Measurements from ENCODE around the gene KSR1. TPM values are rescaled to one million over a fixed set of nuclear protein-coding genes. Genes with fewer than 3 reads are reported as not detected.
"Not testable (repeated sequence)": the region's sequence is repeated elsewhere in the genome, so short reads cannot be mapped to it uniquely, and the experiment has no call there.

Gene KSR1
- total RNA-seq, 1 donor from 2014 or later: 19.3 TPM

DNA sequence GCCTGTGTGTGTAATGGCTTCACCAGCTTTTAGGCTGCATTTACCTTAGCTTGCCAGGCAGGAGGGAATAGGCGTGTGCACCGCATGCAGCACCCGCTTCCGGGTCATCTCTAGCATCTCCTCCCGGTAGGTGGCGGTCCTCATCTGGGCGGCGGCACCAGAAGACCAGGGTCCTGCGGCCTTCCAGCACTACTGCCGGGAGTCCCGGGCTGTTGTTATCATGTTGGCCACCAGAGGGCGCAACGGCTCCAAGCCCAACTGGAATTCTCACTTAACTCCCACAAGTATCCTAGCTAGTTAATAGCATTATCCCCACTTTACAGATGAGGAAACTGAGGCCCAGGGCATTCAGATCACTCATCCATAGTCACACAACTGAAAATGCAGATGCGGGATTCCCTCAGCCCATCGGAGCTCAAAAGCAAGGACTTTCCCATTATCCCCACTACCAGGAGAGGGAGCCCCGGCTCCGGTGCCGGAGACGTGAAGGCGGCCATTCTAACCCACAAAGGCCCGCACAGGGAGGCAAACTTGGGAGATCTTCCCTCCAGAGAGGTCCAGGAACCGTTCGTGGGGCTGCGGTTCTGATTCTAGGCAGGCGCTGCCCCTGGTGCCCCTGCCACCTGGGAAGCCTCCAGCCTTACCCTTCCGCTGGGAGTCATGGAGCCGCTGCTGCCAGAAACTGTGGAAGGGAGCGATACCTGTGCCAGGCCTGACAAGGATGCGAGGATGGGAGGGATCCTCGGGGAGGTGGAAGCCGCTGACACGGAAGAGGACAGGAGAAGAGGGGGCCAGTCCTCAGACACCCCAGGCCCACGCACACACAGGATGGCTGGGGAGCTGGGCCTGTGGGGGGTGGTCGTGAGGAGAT, 198.6 kb downstream of the KSR1 start:
- no peak for DNase-seq (ENCODE audit: low read depth, low spot score)

DNA sequence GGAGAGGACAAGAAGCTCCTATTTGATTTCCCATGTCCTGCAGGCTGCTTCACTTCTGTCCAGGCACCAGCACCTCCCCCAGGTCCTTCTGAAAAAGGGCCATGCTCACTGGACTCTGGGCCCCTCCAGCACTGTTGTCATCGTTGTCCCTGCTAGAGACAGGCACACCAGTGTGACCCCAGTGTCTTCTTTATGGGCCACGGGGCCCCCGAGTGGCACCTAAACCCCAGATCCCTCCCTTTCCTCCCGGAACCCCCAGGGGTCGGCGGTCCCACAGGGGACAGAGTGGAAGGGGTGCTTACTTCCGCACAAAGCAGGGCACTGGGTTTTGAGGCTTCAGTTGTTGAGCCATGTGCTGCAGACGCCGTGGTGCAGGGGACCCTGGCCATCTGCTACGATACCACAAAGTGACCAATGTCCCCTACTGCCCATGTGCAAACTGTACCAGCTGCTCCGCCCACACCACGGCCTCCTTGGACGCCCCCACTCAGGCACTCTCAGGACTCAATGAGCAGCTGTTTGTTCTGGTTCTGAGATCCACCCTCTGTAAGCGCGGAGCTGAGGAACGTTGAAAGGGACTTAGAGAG, 199.4 kb downstream of the KSR1 start:
- DNase-seq (ENCODE audit: low read depth, low spot score): not testable (repeated sequence)

DNA sequence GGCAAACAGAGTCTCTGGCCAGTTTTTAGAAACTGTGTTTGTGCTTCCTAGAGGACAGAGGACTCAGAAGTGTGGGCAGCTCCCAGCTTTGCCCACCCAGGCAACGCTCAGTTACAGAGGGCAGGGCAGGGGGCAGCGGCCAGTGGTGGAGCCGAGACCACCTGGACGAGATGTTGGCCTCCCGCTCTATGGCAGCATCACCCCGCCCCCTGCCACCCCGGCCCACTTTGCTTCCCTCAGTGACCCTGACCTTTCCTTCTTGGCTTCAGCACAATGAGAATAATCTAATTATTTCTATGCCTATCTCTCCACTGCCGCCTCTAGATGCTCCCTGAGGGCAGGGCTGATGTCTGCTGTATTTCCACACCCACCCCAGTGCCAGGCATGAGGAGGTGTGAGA, 200.4 kb downstream of the KSR1 start:
- not testable (repeated sequence) for DNase-seq (ENCODE audit: low read depth, low spot score)

DNA sequence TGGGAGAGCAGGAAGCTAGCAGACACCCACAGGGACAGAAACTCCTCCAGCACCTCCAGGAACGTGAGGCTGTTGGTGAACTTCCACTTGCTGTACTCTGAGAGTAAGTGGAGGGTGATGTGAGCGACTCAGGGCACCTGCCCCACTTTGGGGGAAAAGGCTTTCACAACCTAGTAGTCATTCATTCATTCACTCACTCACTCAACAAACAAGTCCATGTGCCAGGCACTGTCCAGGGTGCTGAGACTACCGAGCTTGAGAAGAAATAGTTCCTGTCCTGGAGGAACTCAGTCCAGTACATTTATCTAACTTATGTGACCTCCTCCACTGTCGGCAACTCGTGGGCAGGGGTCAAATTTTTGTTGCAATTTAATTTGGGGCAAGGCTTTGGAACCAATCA, 201.4 kb downstream of the KSR1 start:
- no peak for DNase-seq (ENCODE audit: low read depth, low spot score)

DNA sequence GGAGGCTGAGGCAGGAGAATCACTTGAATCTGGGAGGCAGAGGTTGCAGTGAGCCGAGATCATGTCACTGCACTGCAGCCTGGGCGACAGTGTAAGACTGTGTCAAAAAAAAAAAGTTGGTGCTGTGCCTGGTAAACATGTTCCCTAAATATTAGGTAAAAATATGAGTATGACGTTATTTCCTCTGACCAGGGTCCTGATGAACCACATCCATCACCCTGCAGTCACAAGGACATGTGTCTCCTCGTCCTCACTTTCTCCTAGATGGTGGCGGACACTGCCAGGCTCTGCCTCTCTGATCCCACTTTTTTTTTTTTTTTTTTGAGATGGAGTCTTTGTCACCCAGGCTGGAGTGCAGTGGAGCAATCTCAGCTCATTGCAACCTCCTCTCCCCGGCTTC, 203.4 kb downstream of the KSR1 start:
- no peak for DNase-seq (ENCODE audit: low read depth, low spot score)

DNA sequence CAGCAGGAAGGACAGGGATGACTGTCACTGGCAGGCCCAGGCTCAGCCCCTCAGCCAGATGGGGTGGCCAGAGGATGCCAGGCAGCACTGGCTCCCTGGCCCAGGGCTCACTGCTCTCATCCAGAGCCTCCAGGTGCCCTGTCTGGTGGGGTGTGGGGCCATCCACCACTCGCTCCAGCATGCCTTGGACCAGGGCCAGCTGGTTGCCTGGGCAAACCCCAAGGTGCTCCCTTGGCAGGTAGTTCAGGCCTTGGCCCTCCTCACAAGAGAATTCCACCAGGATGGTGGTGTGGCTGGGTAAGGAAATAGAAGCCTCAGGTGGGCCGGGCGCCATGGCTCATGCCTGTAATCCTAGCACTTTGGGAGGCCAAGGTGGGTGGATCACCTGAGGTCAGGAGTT, 204.2 kb downstream of the KSR1 start:
- DNase-seq (ENCODE audit: low read depth, low spot score): no peak

DNA sequence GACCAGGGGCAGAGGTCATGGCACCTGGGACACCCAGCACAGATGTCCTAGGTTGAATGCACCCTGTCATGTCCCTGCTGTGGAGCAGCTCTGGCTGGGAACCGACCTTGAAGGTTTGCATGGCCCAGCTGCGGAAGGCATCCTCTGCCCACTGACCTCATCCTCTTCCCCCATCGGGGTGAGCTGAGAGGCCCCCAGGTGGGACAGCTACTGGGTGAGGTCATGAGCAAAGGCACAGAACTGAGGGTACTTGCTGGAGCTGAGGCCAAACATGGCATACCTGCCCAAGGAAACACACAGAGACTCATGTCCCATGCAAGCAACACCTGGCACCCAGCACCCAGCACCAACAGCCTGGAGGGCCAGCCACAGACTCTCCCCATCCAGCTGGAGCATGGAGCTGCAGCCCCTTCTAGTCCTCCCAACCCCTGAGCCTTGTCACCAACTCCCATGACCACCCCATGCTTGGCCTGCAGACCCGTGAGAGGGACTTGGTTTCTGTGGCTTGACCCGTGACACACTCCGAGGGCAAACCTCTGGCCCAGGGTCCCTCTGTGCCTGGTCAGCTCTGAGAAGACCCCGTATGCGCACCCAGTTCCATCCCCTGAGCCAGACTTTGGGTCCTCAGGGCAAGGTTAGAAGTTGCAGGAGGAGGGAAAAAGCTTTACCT, 207.8 kb downstream of the KSR1 start:
- no peak for DNase-seq (ENCODE audit: low read depth, low spot score)

DNA sequence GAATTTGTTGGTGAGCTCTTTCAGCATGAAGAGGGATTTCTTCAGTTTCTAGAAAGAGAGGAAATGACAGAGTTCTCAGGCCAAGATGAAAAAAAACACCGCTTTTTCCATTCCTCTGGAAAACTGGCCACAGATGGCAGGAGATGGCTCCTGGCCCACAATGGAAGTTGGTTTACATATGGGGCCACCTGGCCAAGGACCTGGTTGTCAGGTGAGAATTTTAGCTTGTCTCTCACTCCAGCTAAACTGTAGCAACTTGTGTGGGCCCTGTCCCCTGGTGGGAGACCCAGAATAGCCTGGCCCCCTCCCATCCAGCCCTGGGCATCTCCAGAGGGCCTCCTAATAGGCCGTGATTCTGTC, 208.3 kb downstream of the KSR1 start:
- DNase-seq (ENCODE audit: low read depth, low spot score): no peak

DNA sequence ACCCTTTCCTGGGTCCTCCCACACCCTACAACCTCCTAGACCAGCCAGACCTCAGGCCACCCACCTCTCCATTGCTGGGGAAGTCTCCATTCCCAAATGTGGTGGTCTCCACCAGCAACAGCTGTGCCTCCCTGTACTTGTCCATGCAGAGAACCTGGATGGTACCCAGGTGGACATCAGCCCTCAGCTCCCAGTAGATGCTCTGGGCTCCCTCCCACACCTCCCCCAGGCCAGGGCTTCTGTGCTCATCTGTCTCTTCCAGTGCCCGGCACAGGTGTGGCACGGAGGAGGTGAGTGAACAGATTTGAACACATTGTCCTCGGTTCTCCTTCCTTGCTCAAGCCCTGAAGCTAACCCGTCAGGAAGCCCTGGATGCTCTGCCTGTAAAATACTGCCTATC, 209.3 kb downstream of the KSR1 start:
- no peak for DNase-seq (ENCODE audit: low read depth, low spot score)

DNA sequence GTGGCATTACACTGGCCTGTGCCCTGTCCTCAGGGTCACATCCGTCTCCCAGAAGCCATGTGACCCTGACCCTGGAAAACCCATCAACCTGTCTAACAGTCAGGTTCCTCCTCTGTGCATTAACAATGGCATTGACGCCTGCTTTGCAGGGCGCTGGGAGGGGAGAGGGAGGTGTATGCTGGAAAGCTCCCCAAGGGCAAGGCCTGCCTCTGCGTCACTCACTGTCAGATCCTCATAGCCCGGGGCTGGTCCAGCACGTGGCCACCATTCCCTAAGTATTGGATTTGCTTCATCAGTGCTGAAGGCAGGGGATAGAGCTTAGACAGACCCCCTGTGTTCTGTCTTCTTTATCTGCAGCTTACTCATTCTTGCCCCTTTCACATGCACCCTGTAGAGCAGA, 210.0 kb downstream of the KSR1 start:
- DNase-seq (ENCODE audit: low read depth, low spot score): not testable (repeated sequence)

DNA sequence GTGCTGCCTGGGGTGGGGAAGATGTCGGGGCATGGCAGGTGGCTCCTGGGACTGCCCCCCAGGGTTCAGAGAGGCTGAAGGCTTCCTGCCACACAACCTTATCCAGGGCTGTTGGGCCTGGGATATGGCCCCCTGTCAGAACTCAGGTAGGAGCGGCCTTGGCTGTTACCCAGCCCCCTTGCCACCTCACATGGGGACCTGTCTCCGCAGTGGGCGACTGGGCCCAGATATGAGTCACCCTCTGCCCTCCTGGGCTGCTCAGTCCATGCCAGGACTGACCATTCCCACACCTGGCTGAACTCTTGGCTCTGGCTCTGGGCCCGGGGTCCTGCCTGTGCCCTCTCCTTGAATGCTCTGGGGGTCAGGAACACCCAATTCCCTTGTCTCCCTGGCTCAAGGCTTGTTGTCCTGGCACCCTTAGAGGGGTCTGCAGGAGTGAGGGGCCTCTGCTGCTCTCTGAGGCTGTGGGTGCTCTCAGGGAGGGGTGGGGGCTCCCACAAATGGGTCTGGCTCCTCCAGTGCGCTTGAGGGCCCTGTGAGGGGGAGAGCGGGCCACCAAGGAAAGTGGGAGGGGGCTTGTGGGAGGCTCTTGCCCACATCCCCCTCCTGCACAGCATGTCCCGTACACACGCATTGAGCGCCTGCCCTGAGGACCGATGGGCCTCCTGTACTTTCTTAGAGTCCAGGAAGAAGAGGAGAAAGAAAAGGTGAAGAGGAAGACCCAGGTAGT, 210.7 kb downstream of the KSR1 start:
- no peak for DNase-seq (ENCODE audit: low read depth, low spot score)

DNA sequence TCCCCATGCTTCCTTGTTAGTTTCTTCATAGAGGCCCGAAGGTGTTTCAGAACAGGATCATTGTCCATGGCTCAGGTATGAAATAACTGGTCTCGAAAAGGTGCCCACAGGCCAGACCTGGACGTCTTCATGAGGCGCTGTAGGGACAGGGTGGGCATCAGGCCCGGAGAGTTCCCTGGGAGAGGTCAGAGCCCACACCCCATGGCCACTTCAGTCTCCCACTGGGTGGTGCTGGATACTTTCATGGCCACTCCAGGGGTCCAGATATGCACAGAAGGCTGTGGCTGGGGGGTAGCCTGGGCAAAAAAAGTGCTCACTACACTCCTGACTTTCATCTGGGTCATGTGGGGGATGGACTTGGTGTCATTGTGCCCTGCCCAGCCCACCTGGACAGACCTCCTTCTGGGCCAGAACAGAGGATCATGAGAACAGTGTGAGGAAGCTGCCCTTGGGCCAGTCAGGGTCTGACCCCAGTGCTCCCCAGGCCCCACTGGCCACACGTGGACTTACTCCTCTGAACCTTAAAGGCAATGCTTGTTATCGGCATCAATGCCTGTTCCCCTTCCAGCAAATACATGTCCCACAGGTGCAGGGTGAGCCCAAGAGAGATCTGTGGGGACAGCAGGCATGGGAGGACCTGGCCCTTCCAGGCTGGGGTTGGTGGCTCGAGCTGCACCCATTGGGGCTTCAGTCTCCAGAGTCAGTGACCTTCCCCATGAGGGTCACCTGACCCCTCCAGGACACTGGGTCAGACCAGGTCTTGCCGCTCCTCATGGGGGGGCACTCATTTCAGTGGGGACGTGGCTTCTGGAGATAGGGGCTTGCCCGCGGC, 211.6 kb downstream of the KSR1 start:
- no peak for DNase-seq (ENCODE audit: low read depth, low spot score)

DNA sequence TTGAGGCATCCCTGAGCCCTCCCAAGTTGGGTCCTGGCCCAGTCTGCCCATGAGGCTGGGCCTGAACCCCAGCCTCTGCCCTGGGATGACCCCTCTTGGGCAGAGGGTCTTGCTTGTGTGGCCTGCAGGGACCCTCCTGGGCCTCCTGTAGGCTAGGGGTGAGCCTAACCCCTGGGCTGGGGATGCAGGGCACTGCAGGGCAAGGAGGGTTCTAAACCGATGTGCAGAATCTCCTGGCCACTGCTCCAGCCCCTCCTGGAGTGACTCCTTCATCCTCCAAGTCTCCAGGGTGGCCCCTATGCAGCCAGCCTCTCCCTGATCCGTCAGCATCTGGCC, 212.2 kb downstream of the KSR1 start:
- DNase-seq (ENCODE audit: low read depth, low spot score): no peak

DNA sequence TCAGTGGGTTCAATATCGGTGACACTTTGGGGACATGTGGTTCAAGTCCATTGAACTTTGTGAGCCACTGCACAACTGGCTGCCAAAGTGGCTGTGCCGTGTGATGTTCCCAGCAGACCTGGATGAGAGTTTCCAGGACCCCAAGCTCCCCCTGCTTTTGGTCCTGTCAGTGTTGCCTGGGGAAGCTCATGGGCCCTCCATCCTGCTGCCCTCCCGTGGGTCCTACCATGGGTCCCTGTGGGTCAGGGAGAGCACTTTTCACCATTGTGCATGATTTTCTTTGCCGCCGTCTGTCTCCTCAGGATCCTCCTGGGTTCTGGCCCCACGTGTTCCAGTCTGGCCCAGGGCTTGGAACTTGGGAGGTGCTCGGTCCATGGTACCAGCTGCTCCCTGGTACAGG, 212.9 kb downstream of the KSR1 start:
- DNase-seq (ENCODE audit: low read depth, low spot score): no peak

DNA sequence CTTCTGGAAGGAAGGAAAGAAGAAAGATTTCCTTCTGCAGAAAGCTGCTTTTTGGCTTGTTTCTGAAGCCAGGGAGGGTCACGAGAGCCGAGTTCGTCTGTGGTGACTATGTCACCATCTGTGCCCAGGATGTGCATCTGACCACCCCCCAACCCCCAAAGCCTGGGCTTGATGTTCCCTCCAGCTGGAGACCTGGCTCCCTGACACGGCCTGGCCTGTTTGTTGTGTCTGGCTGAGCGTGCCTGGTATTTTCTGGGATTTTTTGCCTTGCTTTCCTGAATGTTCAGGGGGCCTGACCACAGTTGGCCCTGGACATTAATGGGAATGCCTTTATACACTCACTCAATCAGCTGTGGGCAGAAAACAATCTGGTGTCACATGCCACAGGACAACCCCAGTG, 213.6 kb downstream of the KSR1 start:
- no peak for DNase-seq (ENCODE audit: low read depth, low spot score)

DNA sequence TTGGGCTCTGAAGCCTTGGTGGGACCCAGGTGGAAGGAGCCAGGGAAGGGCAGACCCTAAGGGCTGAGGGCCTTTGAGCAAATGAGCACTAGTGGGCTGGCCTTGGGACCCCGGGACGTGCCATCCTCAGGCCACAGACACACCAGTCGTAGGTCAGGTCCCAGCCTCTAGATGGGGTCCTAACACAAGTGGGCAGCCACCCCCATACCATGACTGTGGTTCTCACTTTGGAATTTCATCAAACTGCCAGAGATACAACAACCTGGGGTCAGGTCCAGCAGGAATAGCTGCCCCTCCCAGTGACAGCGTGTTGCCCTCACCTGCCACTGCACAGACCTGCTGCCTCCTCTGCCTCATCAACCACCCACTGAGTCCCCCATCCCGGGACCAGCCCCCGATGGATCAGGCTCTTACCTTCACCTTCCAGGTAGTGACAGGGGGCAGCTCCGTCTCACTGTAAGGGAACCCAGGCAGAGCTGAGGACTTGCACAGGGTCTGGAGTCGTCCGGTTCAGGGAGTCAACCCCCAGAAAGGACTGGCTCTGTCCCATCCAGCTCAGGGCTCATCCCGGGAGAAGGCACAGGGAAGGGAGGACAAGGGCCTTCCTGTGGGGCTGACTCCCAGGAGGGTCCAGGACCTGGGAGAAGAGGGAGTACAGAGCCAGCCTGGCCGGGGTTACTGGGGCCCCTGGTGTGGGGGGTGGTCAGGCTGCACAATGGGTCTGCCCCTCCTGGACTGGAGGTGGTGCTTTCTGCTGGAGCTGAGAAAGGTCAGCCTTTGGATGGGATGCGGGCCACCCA, 214.7 kb downstream of the KSR1 start:
- no peak for DNase-seq (ENCODE audit: low read depth, low spot score)

DNA sequence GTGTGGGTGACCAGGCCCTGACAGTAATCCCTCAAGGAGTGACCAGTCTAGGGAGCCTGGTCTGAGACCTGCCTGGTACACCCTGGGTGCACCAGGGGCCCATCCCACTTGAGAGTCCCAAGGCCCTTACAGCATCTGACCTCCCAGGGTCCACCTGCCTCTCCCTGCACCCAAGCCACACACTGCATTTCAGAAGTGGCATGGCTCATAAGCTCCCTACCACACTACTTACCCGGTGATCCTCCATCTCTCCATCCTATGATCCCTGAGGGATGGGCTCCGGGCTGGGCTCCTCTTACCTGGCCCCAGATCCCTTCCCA, 215.3 kb downstream of the KSR1 start:
- no peak for DNase-seq (ENCODE audit: low read depth, low spot score)

DNA sequence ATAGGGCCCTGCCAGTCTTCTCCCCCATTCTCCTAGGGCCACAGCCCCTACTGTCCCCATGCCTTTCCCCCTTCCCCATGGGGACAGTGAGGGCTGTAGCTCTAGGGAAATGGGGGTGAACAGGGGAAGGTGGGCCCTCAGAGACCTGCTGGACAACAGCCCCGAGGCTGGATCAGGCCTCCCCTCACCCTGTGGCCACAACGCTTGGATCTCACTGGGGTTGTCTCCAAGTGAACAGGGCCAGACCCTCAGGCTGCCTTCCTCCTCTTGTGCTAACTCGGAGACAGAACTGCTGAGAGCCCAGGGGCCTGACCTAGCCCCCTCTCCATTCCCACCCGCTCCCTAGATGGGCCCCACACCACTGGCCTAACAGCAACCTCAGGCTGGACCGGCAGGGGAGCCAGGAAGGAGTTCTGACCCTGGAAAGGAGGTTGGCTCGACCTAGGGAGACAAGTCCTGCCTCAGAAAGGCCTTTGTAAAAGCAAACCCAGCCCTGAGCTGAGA, 215.8 kb downstream of the KSR1 start:
- not testable (repeated sequence) for DNase-seq (ENCODE audit: low read depth, low spot score)

DNA sequence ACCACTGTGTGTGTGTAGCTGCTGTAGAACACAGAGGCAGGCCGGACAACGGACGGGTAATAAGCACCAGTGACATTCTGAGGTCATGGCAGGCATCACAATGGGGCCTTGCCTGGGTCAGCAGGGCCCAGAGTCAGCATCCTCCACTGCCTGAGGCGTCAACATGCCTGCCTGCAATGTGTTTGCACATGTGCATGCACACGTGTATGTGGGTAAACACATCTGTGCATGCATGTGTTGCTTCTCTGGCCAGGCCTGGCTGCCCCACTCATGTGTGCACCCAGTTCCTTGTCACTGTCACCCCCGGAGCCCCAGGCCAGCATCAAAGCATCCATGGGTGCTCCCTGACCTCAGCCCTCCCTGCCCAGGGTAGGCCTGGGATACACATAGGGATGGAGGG, 218.1 kb downstream of the KSR1 start:
- no peak for DNase-seq (ENCODE audit: low read depth, low spot score)
